Fibroblast of lung (primary cell): ENCODE measurements around the gene THAP9.

Experiments
- EZH2 ChIP-seq: IDR thresholded peaks from 2 replicates; pipeline ENCODE4 v1.5.1; 2012; ENCODE audit warnings: low read length, control low read depth, mild to moderate bottlenecking; ENCODE audit errors: missing control alignments
- TF ChIP-seq, protein P1 (sequence below), 2 donors: IDR thresholded peaks in 1 of 2; conservative IDR thresholded peaks in 1 of 2; 1 replicate in 1 of 2; 2 replicates in 1 of 2; pipeline ENCODE4 v1.5.1; 2011 to 2012; ENCODE audit warnings: low read length in 2 of 2, control low read depth in 1 of 2, inconsistent platforms in 1 of 2, low read depth in 1 of 2, mild to moderate bottlenecking in 1 of 2

DNA sequence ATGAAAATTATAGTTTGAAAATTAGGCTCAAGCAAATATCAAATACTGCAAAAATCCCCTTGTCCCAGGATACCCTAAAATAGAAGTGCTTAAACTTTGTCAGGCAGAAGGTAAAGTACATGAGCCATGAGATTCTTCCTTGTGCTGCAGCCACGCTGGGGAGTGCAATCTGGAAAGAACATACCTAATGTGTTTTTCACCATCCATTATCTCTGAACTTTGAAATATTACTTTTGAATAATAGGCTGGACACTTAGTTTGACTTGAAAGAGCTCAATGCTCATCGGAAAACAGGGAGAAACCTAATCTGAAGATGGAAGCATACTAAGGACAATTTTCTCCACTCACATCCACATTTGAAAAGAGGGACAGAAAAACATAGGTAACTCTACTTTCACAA, 18.9 kb downstream of the THAP9 start:
- TF ChIP-seq, protein P1, sequence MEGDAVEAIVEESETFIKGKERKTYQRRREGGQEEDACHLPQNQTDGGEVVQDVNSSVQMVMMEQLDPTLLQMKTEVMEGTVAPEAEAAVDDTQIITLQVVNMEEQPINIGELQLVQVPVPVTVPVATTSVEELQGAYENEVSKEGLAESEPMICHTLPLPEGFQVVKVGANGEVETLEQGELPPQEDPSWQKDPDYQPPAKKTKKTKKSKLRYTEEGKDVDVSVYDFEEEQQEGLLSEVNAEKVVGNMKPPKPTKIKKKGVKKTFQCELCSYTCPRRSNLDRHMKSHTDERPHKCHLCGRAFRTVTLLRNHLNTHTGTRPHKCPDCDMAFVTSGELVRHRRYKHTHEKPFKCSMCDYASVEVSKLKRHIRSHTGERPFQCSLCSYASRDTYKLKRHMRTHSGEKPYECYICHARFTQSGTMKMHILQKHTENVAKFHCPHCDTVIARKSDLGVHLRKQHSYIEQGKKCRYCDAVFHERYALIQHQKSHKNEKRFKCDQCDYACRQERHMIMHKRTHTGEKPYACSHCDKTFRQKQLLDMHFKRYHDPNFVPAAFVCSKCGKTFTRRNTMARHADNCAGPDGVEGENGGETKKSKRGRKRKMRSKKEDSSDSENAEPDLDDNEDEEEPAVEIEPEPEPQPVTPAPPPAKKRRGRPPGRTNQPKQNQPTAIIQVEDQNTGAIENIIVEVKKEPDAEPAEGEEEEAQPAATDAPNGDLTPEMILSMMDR (conservative IDR thresholded peaks at IDR 0.05 in 1 of 2, IDR thresholded peaks at IDR 0.05 in 1 of 2; ENCODE audit: low read depth in 1 of 2, low read length in 2 of 2): no peak
- no peak for TF ChIP-seq EZH2
